ENCODE results near the gene ALDOC.

DNA sequence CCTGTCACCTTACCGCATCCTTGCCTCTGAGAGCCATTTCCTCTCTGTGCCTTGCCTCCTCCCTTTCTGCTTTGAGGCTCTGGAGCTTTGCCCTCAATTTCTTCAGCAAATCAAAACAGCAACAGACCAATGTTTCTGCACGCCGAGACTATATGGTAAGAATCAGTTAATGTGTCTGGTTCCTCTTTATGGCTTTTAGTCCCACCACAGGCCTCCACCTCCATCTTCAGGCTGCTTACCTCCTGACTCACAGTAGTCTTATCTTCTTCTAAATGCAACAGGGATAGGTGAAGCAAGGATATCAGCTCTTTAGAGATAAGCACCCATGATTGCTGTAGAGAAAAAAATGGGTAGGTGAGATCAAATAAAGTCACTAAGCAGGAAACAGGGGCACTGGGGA, 9.2 kb upstream of the ALDOC start:
- TF ChIP-seq CTCF (IDR thresholded peaks at IDR 0.05) = no peak
- no peak for TF ChIP-seq EZH2 (IDR thresholded peaks at IDR 0.05; ENCODE audit: borderline replicate concordance, insufficient read depth, low read depth, low read length, poor library complexity, severe bottlenecking)

All from B cell (primary cell).